CD4-positive, alpha-beta T cell treated with Interleukin-12 subunit alpha and Interleukin-12 subunit beta, for 1 hour (primary cell): Measurements from ENCODE around the gene DSEL.

Experiments used
- DNase-seq: peaks from one replicate; pipeline ENCODE4 v3.0.0-alpha.2; 2020

DSEL gene

DNA sequence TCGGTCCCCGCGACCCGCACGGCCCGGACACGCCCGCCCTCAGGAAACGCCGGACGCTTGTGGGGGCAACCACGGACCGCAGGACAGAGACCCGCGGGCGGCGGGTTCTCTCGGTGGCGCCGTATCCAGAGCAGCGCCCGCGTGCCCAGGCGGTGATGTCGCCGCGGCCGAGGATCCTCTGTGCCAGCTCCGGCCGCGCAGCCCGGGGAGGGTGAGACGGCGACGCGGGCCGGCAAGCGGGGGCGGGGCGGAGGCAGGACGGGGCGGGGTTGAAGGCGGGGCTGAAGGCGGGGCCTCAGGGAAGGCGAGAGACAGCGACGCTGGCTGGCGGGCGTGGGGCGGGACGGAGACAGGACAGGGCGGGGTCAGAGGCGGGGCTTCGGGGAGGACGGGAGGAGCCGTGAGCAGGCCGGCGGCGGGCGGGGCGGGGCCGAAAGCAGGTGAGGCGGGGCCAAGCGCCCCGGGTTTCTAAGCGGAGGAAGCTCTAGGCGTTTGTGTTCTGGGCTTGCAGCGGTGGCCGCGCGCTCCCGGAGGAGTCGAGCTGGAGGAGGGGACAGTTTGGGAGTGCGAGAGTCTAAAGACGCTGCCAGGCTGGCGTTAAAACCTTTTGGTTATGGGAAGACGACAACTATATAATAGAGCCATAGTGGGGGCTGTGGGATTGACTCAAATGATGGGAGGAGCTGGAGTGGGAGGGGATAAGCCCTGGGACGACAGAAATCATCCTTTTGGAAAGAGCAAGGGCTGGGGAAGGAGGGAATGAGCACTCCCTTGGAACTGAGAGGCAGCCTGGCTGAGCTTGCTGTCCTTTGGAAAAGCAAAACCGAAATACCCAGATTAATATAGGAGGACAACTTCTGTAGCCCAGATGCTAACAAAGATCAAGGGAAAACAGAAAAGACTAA is at the start of gene DSEL:
Gene DSEL (minus strand): TSS at position 182 of the 905 bp plus-strand sequence. CDS start 2,112 bp downstream, outside the sequence.
- peak; percentile 97 for DNase-seq

DNA sequence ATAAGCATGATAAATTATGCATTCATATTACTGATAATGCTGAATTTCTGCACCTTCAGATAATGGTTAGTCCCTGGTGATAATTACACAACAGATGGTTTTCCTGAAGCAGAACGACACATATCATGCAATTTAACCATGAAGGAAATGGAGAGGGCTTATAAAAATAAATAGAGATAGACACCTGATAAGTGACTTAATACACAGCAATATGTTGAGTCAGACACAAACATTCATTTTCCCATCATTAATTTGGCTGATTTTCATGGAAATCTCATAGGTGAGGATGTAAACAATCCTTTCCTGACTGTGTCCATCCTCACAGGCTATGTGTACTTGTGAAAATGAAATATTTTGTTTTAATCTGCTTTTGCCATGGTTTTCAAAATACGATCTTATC is 36.9 kb upstream of the DSEL start:
- no peak for DNase-seq

DNA sequence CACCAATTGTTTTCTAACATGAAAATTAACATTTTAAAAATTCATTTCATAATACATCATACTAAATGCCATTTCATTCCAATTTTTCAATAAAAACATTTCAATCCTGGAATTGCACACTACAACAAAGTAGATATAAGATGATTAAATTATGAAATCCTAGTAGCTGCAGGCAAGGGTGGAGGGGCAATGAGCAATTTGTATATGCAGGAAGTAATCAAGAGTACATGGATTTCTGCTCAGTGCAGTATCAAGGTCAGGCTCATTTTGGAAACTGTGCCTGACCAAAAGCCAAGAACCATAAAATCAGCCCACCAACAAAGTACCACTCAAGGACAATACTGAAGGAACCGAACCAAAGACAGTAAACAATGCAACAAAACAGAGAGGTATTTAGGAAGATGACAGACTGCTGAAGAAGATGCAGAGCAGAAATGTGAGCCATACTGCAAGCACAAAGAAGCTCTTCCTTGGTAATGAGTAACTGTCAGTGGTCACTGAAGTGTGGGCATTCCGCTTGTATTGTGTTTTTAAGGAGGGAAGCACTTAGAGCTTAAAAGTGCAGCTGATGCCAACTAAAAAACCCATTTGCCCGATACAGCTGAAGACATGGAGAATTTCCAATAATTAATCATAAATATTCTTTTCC is 34.5 kb upstream of the DSEL start:
- no peak for DNase-seq

DNA sequence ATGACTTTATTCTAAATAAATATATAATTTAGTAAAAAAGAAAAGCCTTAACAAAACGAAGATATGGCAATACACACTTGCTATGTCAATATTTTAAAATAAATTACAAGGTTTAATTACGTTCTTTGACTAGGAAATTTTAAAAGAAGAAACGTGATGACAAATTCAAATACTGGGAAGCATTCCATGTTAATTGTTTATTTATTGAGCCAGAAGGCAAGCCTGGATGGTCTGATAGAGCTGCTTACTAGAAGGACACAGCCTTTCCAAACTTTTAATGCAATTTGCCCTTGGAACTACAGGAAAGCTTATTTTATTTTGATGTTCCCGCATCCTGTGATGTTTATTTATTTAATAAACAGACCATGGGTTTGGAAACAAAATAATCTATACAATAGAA is 33.4 kb upstream of the DSEL start:
- no peak for DNase-seq

DNA sequence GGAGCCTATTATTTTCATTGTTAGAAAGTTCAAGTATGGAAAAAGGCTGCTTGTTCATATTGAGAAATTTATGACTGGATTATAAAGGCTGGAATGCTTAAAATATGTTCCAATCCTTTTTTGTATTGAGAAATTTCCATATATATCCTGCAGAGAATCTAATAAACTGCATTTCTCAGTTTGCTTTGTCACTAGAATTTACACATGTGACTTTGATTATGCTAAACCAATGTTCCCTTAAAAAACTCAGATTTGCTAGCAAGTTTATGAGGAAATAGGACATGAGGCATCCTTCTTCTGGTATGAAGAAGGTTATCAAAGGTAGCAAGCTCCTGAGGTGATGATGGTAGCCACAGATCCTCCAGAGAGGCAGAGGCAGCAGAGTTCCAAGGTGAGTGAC is 29.2 kb upstream of the DSEL start:
- DNase-seq = no peak

DNA sequence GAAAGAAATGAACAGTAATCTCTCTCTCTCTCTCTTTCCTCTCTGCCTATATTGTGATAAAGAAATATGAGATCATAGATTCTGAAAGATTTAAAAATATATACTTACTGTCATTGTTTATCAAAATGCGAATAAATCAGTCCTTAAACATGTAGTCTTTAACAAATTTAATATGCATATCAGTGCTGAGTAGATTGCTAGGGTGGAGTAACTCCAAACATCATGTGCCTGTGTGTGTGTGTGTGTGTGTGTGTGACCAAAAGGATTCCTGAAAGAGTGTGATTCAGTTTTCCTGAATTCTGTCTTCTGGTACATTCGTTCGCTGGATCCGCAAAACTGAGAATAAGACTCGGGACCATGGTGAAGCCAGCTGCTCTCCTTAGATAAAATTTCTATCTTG is 24.0 kb upstream of the DSEL start:
- DNase-seq = no peak

DNA sequence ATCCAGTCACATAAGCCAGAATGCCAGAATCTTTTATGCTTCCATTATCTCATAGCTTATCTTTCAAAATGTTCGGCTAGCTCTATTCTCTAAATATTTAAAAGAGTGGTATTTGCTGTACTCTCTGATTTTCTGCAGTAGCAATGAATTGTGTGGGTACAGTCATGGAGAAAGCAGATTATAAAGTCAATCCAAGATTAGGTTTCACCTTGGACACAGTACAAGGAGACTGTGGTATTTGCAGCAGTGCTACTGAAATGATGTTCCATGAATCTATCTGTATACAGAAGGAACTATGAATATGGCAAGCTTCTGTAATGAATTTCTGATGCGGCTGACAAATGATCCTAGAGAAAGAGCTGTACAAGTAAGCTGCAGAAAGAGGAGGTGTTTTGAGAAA is 15.4 kb upstream of the DSEL start:
- no peak for DNase-seq

DNA sequence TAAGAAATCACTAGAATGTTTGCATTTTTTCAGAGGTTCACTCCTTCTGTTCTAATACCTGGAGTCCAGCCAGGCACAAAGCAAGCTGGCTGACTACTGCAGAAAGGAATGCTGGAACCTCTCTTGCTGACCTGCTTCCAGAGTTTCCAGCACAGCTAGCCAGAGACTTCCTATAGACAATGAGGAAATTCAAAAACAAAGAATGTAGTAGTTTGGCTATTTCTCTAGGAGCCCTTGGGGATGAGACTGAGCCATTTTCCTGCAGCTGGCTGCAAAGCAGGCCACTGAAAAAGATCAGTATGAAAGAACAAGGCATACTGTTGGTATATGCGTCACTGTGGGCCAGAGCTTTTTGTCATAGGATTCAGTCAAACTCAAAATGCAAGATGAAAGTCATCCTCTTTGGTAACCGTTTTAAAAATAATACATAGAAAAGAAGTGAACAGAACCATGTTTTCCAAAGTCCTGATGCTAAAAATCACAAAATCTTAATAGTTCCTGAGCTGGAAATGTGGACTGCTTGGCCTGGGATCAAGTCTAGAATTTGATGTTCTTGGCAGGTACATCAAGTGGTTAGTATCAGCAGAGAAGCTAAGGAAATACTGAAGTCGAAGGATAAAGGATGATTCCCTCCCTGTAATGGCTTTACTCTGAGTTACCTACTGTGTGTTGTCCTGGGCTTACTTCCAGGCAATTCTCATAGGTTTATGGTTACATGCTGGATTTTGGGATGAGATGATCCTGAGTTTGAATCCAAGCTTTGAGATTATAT is 9.0 kb upstream of the DSEL start:
- DNase-seq = no peak

DNA sequence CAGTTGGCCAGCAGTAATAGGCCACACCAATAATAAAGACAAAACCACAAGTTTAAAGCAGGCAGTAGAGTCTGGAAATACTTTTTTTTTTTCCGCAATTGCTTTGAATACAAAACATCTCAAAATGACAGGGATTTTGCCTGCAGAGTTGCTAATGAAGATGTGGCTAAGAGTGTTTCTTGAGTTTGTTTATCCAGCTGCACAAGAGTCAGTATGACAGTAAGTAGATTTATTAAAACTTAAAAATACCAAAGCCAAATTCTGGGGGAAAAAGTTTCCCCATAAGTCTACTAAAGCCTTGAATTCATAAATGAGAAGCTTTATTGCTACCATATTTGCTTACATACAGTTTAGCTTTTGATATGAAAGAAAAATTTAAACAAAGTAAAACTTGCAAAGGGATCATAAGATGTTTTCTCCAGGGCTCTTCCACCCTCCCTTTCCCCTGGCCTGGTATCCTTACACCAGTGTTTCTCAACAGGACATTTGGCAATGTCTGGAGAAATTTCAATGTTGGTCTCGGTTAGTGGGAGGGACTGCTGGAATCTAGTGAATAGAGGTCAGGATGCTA is 3.9 kb upstream of the DSEL start:
- DNase-seq = no peak

DNA sequence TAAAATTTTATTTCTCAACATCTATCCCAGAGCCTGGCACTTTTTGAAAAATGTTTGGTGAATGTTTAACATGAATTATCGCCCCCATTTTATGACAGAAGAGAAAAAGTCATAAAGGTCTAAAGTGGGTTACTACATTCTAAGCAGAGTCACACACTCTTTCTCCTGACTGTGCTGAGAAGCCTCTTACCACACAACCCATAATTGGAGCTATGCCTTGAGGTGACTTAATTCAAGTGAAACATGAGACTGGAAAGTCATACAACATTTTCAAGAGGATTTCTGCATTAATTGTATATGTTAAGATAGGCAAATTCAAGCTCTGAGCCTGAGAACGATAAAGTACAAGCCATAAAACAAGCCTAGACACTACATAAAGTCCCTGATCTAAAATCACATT is 3.1 kb upstream of the DSEL start:
- no peak for DNase-seq

DNA sequence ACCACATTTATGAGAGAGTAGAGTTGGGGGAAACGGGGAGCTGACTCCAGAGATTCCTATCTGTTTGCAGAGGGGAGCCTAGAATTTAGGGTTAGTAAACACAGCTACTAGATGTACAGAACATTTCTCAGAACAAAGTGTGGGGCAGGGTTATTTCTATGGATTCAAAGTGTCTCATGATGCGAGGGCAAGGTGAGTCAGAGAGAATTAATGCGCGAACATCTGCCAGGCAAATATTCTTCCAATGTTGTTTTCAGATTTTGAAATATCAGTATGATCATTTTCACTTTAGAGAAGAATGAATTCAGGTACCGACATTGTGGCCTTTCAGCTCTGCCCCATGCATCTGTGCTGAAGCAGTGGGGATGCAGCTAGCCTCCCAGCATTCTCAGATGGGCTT is 2.0 kb upstream of the DSEL start:
- DNase-seq = no peak

DNA sequence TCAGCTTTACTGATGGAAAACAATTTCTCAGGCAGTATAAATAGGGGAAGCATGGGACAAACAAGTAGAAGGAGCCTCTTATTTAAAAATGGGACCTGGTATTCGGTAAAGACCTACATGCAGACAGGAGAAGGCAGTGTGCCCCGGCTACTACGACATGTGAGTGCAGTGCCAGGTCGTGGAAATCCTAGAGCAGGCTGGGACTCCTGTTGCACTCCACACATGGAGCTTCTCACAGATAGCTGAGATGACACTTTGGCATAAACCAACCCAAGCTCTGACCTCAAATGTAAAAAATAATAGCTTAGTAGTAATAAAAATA is 885 bp upstream of the DSEL start:
- peak; percentile 11 for DNase-seq

DNA sequence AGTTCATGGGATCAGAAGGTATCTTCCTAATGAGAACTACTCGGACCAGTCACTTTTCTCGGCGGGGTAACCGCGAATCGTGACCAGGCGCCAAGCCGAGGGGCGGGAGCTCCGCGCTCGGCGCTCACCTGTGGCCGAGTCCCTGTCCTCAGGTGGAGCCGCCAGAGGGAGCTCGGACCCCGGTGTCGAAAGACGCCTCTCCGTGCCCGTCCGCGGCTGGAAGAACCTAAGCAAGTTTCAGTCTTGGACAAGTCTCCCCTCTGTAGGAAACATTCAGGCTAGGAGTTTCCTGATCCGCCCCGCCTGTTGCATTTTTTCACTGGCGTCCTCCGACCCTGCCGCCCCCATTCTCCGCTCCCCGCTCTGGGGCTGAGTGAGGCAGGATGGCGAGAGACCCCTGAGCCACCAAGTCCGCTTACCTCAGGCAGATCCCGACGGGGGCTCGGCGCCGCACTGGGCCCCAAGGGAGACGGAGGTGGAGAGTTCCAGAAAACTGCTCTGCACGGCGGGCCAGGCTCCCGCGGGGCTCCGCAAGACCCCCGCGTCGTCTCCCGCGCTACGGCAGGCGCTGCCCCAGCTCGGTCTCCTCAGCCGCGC is 480 bp downstream of the DSEL start:
- DNase-seq = peak; percentile 62

DNA sequence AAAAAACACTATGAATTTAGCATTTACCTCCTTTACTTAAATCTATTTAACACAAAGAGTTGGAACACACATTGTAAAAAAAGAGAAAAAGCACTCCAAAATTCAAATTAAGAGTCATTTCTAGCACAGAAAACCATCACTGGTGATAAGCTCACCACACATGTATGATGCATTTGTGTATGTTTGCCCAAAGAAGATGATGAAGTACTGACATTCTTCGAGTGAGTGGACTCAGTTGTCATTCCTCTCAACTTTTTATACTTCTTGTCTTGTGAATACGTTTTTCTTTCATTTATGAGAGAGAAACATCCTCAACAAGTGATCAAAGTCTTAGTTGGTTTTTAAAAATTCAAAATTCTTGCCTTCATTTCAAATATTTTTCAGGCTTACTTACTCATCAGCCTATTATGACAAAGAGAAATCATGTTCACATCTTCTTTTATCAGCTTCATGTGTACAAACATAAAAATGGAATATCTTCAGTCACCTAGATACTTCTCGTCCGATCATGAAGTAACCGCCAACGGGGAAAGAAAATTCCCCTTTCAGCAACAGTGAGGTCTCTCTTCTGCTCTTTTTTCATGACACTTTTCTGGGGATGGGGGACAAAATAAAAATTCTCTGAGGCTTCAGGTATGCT is 1.5 kb downstream of the DSEL start:
- DNase-seq = no peak

DNA sequence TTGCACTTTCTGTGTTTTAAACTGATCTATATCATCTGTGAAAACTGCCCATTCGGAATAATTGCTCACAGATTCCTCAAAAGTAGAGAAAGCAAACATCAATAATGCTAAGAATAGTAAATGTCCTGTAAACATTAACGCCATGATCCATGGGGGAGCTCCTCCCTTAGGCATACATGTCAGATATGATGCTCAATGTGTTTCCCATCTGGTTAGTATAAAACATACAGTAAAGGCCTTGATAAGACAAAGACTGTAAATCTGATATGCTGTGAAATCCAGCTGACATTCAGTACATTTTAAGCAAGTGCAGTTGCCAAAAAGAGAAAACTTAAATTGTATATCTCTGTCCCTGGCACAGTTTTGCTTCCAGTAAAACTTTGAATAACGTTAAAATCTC is 2.1 kb downstream of the DSEL start:
- DNase-seq = no peak

DNA sequence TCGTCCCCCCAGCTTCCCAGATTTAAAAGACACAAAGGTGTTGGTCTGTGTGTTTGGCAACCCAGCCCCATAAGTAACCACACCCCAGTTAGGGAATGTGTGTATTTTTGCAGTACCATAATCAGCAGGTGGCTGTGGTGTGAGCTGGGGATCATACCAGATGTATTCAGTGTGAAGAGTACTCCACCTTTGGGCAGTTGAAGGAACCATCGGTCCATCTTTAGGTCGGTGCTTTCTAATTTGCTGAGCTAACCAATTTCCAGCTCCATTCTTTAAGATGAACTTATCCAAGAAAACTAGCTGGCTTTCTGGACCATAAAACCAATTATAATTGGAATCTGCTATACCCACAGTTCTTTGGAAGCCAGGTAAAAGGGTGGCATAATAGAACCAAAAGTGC is 3.2 kb downstream of the DSEL start:
- peak; percentile 14 for DNase-seq

DNA sequence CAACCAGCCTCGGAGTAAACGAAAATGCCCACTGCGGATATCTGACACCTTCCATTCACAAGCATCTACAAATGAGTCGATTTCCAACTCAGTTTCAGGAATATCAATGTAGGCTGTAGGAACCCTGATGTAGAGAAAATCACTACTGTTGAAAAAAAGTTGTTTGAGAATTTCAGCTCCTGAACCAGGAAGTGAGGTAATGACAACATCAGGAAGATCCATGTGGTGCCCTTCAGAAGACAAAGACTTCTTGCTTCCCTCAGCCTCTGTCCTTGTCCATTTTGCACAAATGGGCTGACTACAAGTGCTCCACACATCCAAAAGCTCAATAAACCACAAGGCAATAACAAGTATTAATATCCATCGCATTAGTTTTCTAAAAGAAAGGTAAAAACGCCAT is 4.7 kb downstream of the DSEL start:
- DNase-seq = no peak

DNA sequence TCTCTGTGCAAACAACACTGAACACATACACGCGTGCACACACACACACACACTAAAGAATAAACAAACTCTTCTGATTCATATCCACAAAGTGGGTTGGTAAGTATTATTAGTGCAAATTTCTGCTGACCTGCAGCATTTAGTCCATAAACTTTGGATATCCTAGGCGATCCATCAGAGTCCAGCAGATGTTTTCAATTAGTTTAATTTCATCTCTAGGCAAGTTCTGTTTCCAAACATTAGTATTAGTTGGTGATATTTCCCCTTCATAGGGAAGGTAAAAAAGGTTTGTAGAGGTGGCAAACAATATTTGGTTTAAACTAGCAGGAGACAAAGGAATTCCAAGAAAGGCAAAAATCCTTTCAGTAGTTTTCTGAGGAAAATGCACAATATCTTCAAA is 5.7 kb downstream of the DSEL start:
- DNase-seq = no peak

DNA sequence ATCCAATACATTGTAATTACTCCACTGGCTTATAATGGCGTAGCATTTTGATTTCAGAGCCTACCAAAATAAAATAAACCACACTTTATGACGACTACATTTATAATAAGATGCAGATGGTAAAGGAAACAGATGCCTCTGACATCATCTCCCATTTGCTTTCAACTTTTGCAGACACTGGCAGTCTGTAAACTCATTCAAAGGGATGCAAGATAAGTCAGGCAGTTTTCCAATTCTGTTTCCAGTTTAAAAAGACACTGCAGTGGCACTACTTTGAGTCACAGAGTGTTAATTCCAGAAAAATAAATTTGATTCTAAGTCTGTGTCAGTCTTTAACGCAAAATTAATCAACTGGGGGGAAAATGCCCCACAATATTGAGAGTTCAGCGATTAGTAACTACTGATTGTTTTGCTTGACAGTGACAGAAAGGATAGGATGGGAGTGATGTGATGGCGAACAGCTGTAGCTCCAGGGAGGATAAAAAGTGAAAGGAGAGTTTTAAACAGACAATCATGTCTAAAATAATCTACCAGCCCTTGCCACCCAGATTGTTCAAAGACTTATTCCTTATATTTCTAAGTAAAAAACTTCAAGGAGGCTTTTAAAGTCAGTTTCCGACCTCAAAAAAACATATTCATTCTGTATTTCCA is 6.7 kb downstream of the DSEL start:
- DNase-seq = no peak

DNA sequence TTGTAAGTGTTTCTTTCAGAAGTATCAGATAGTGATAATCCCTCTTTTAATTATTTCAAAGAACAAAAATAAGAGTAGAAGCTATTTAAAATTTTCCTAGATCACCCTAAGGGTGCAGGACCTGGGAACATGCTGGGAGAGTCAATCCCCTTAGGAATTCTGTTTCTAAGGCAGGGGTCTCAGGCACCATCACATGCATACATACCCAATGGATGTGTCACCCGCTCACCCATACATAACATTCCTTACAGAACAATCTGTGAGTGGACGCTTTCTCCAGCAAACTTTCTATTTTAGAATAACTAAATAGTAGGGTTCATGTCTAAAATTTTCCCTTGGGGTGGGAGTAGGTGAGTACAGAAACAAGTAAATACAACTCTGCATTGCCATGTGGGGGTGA is 8.4 kb downstream of the DSEL start:
- no peak for DNase-seq

DNA sequence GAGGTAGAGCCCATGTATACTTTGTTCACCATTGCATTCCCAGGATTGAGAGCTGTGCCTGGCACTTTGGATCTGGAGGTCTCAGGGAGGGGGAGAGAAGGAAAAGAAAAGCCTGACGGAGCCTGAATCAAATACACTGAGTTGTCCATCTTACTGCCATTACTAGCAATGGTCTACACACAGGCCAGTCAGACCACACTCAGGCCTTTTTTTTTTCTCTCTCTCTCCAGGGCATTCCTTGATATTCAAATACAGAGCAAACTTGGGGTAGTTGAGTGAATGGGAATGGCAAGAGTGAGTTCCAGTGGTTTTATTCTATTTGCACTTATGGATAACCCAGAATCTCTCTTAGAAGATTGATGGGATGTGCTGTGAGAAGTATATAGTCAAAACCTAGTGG is 11.8 kb downstream of the DSEL start:
- DNase-seq = no peak
